Ascending aorta (tissue), 2 donors: Measurements from ENCODE around the gene SAFB. TPM values are rescaled to one million over a fixed set of nuclear protein-coding genes. Genes with fewer than 3 reads are reported as not detected.

Experiments used
- DNase-seq, 2 donors: peaks; one replicate each; pipeline ENCODE4 v3.0.0-alpha.2; 2019; ENCODE audit warnings: low spot score in 2 of 2
- H3K27ac ChIP-seq, 2 donors: fragments of 200-600 bp; sonication (generic); one replicate each; pipeline ENCODE4 v1.5.1; 2016 to 2017; ENCODE audit warnings: mild to moderate bottlenecking in 1 of 2
- H3K27me3 ChIP-seq: fragments of 200-600 bp; sonication (generic); one replicate; pipeline ENCODE4 v1.5.1; 2017
- H3K36me3 ChIP-seq, 2 donors: fragments of 200-600 bp; sonication (generic); one replicate each; pipeline ENCODE4 v1.5.1; 2016
- H3K4me1 ChIP-seq, 2 donors: fragments of 200-600 bp; sonication (generic); one replicate each; pipeline ENCODE4 v1.5.1; 2016 to 2017; ENCODE audit warnings: mild to moderate bottlenecking in 1 of 2
- H3K4me3 ChIP-seq, 2 donors: fragments of 200-600 bp; sonication (generic); one replicate each; pipeline ENCODE4 v1.5.1; 2016 to 2017; ENCODE audit warnings: mild to moderate bottlenecking in 1 of 2
- H3K9me3 ChIP-seq, 2 donors: fragments of 200-600 bp; sonication (generic); one replicate each; pipeline ENCODE4 v1.5.1; 2016
- intact Hi-C: fragments of 100-400 bp; cut with DNase I; formaldehyde crosslinking; loops from one replicate; pipeline ENCODE4 v1.15.1; 2023
- total RNA-seq: library from RNA; depleted of rRNA; stranded (reverse); fragments of >200 nt; gene quantifications from one replicate; pipeline ENCODE4 v1.1.0, GENCODE V29; 2016
- TF ChIP-seq, protein P1 (sequence below), 3 experiments: fragments of 200-600 bp in 2 of 3; fragments of 450-650 bp in 1 of 3; sonication (generic) in 2 of 3; IDR thresholded peaks; one replicate each; pipeline ENCODE4 v1.5.1; 2016 to 2019; ENCODE audit warnings: antibody characterized with exemption in 3 of 3, mild to moderate bottlenecking in 1 of 3, moderate library complexity in 1 of 3

The SAFB gene
- total RNA-seq, 1 donor from 2014 or later = 114 TPM

DNA sequence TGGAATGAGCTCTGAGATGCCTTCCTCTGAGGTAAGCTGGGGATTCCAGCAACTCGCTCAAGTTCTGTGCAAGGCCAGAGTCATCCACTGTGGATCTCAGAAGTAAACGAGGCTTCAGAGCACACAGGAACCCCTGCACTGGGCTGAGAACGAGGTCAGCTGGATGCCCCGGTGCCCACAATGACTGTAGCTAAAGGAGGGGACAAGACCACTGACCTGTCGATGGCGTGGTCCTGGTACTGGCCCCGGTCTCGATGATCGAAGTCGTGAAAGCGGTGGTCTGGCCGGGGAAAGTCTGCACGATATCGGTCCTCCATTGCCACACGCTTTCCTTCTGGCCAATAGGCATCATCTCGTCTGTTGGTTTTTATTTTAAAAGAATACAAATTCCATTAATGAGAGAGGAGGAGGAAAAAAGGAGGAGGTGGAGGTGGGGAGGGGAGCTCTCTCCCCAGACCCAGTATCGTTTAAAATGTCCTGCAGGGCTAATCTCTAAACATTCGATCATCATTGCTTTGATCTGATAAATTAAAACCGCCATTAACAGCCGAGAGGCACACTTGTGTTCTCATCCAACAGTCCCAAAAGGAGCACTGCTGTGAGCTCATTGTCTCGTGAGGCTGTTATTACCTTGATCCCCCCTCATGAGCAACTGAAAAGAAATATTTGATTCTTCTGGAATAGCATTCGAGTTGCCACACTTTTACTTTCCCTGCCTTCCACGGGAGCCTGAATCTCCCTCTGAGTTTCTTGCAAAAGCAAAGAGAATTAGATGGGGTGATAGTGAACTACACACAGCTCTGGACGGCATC lies 30.1 kb upstream of the SAFB start:
- TF ChIP-seq, protein P1, sequence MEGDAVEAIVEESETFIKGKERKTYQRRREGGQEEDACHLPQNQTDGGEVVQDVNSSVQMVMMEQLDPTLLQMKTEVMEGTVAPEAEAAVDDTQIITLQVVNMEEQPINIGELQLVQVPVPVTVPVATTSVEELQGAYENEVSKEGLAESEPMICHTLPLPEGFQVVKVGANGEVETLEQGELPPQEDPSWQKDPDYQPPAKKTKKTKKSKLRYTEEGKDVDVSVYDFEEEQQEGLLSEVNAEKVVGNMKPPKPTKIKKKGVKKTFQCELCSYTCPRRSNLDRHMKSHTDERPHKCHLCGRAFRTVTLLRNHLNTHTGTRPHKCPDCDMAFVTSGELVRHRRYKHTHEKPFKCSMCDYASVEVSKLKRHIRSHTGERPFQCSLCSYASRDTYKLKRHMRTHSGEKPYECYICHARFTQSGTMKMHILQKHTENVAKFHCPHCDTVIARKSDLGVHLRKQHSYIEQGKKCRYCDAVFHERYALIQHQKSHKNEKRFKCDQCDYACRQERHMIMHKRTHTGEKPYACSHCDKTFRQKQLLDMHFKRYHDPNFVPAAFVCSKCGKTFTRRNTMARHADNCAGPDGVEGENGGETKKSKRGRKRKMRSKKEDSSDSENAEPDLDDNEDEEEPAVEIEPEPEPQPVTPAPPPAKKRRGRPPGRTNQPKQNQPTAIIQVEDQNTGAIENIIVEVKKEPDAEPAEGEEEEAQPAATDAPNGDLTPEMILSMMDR (IDR thresholded peaks at IDR 0.05) = no peak
- no peak for DNase-seq
- Histone ChIP-seq H3K36me3 (peaks cover 92 to 99% of the 10 kb centered on the region in 2 donors), H3K27ac (no peak overlapping the region), H3K27me3 (no peaks in the 10 kb centered on the region), H3K9me3 (no peaks in the 10 kb centered on the region), H3K4me3 (no peak overlapping the region), H3K4me1 (no peaks in the 10 kb centered on the region)
- intact Hi-C loops = no loop called here

DNA sequence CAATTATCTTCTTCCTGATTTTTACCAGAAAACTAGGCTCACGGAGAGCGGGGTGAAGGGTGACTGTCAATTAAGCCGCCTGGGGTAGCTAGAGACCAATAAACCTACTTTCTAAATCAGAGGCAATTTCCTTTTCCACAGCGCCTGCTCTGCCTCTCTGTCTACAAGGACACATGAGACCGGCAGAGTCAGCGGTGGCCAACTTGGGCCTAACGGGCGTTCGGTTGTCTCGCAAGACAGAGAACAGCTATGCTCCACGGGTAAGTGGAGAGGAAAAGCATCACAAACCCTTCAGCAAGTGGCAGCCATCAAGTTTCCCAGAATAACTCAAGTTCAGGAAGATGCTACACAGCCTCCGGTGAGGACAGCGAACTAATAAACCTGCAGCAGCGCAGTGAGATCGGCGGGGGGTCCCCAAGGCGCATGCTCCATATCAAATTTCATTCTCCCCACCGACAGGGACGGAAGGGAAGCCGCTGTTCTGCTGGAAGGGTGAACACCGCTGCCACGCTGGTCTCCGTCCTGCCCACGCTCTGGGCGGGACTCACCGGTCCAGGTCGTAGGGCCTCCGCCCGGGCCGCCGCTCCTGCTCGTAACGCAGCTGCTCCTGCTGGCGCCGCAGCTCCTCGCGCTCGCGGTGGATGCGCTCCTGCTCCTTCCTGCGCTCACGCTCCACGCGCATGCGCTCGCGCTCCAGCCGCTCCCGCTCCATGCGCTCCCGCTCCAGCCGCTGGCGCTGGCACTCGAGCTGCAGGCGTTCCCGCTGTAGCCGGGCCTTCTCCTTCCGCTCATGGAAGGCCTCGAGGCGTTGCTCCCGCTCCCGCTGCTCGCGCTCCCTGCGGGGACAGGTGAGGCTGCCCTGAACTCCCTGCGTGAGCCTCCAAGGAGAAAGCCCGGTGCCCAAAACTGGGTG lies 29.3 kb upstream of the SAFB start:
- intact Hi-C loops = no loop called here
- H3K9me3 ChIP-seq = no peaks in the 10 kb centered on the region
- H3K27ac ChIP-seq = no peak overlapping the region
- TF ChIP-seq, protein P1 (IDR thresholded peaks at IDR 0.05) = no peak
- no peaks in the 10 kb centered on the region for H3K27me3 ChIP-seq
- H3K4me1 ChIP-seq = no peaks in the 10 kb centered on the region
- H3K36me3 ChIP-seq = peaks cover 99 to 100% of the 10 kb centered on the region in 2 donors
- no peak overlapping the region for H3K4me3 ChIP-seq
- DNase-seq = no peak

GRCh38 chr19:5594521-5594950 lies 28.3 kb upstream of the SAFB start:
- peaks cover 99 to 100% of the 10 kb centered on the region in 2 donors for H3K36me3 ChIP-seq
- intact Hi-C loops = no loop called here
- TF ChIP-seq, protein P1 (IDR thresholded peaks at IDR 0.05) = no peak
- no peaks in the 10 kb centered on the region for H3K27me3 ChIP-seq
- DNase-seq = no peak
- no peaks in the 10 kb centered on the region for H3K4me1 ChIP-seq
- H3K27ac ChIP-seq = no peak overlapping the region
- H3K4me3 ChIP-seq = no peak overlapping the region
- no peaks in the 10 kb centered on the region for H3K9me3 ChIP-seq

- Histone ChIP-seq H3K9me3 (no peaks in the 10 kb centered on the region), H3K36me3 (peaks cover 99 to 100% of the 10 kb centered on the region in 2 donors), H3K27me3 (no peaks in the 10 kb centered on the region), H3K27ac (no peak overlapping the region), H3K4me1 (no peaks in the 10 kb centered on the region), H3K4me3 (no peak overlapping the region)
- TF ChIP-seq, protein P1 (IDR thresholded peaks at IDR 0.05) = no peak
- no peak for DNase-seq
- intact Hi-C loops = no loop called here
These were observed 27.8 kb upstream of the SAFB start for GRCh38 chr19:5595129-5595528.

GRCh38 chr19:5595745-5596144 lies 27.1 kb upstream of the SAFB start:
- TF ChIP-seq, protein P1 (IDR thresholded peaks at IDR 0.05) = no peak
- intact Hi-C loops = no loop called here
- Histone ChIP-seq H3K9me3 (no peaks in the 10 kb centered on the region), H3K4me3 (no peak overlapping the region), H3K36me3 (peaks cover 99 to 100% of the 10 kb centered on the region in 2 donors), H3K27me3 (no peaks in the 10 kb centered on the region), H3K4me1 (no peaks in the 10 kb centered on the region), H3K27ac (no peak overlapping the region)
- no peak for DNase-seq
